ENCODE data around the gene CAPN9.

Gene CAPN9

GRCh38 chr1:230806552-230806951 lies 59.4 kb downstream of the CAPN9 start:
- no peak for TF ChIP-seq CTCF (IDR thresholded peaks at IDR 0.05; ENCODE audit: low read depth, low read length)
- Histone ChIP-seq H3K4me3 (ENCODE audit: low read depth, low read length) (no peak overlapping the region), H3K9me3 (no peaks in the 10 kb centered on the region), H3K36me3 (no peaks in the 10 kb centered on the region), H3K4me1 (no peaks in the 10 kb centered on the region), H3K27me3 (no peaks in the 10 kb centered on the region)
- DNase-seq: no peak

- no peaks in the 10 kb centered on the region for H3K36me3 ChIP-seq
- DNase-seq: no peak
- no peaks in the 10 kb centered on the region for H3K9me3 ChIP-seq
- TF ChIP-seq CTCF (IDR thresholded peaks at IDR 0.05; ENCODE audit: low read depth, low read length): no peak
- H3K4me3 ChIP-seq (ENCODE audit: low read depth, low read length): no peak overlapping the region
- H3K4me1 ChIP-seq: no peaks in the 10 kb centered on the region
- no peaks in the 10 kb centered on the region for H3K27me3 ChIP-seq
Observed at GRCh38 chr1:230807029-230807428, 59.8 kb downstream of the CAPN9 start.

- DNase-seq: no peak
- H3K4me1 ChIP-seq: no peaks in the 10 kb centered on the region
- H3K4me3 ChIP-seq (ENCODE audit: low read depth, low read length): no peak overlapping the region
- no peaks in the 10 kb centered on the region for H3K36me3 ChIP-seq
- TF ChIP-seq CTCF (IDR thresholded peaks at IDR 0.05; ENCODE audit: low read depth, low read length): no peak
- no peaks in the 10 kb centered on the region for H3K9me3 ChIP-seq
- no peaks in the 10 kb centered on the region for H3K27me3 ChIP-seq
Observed at GRCh38 chr1:230807561-230808280, 60.5 kb downstream of the CAPN9 start.

GRCh38 chr1:230808281-230808872 lies 61.2 kb downstream of the CAPN9 start:
- Histone ChIP-seq H3K36me3 (no peaks in the 10 kb centered on the region), H3K9me3 (no peaks in the 10 kb centered on the region), H3K27me3 (no peaks in the 10 kb centered on the region), H3K4me3 (ENCODE audit: low read depth, low read length) (no peak overlapping the region), H3K4me1 (no peaks in the 10 kb centered on the region)
- no peak for TF ChIP-seq CTCF (IDR thresholded peaks at IDR 0.05; ENCODE audit: low read depth, low read length)
- DNase-seq: no peak

GRCh38 chr1:230809256-230809990 lies 62.2 kb downstream of the CAPN9 start:
- H3K27me3 ChIP-seq: no peaks in the 10 kb centered on the region
- no peaks in the 10 kb centered on the region for H3K9me3 ChIP-seq
- no peak overlapping the region for H3K4me3 ChIP-seq (ENCODE audit: low read depth, low read length)
- H3K4me1 ChIP-seq: no peaks in the 10 kb centered on the region
- H3K36me3 ChIP-seq: no peaks in the 10 kb centered on the region
- TF ChIP-seq CTCF (IDR thresholded peaks at IDR 0.05; ENCODE audit: low read depth, low read length): no peak
- DNase-seq: no peak

- H3K36me3 ChIP-seq: no peaks in the 10 kb centered on the region
- no peak for TF ChIP-seq CTCF (IDR thresholded peaks at IDR 0.05; ENCODE audit: low read depth, low read length)
- H3K4me3 ChIP-seq (ENCODE audit: low read depth, low read length): no peak overlapping the region
Observed at GRCh38 chr1:230812568-230812967, 65.4 kb downstream of the CAPN9 start.

More at GRCh38 chr1:230812568-230812967, 65.4 kb downstream of the CAPN9 start:
- H3K9me3 ChIP-seq: no peaks in the 10 kb centered on the region
- DNase-seq: no peak
- no peaks in the 10 kb centered on the region for H3K4me1 ChIP-seq
- no peaks in the 10 kb centered on the region for H3K27me3 ChIP-seq
